Immature natural killer cell (primary cell): Measurements from ENCODE around the gene CFAP74. TPM values are rescaled to one million over a fixed set of nuclear protein-coding genes. Genes with fewer than 3 reads are reported as not detected.
"Not testable (repeated sequence)": the region's sequence is repeated elsewhere in the genome, so short reads cannot be mapped to it uniquely, and the experiment has no call there.

Source experiments
- DNase-seq, 3 donors: peaks; one replicate each; pipeline ENCODE4 v3.0.0; 2022; ENCODE audit warnings: mixed read lengths in 1 of 3
- H3K27ac Mint-ChIP-seq, 6 donors: one replicate each; pipeline ENCODE4 v1.8.0; 2020; ENCODE audit warnings: mixed read lengths in 6 of 6, mild to moderate bottlenecking in 5 of 6, inconsistent platforms in 4 of 6, moderate library complexity in 3 of 6
- H3K27me3 Mint-ChIP-seq, 3 donors: one replicate each; pipeline ENCODE4 v1.8.0; 2020 to 2021; ENCODE audit warnings: low read depth in 3 of 3, mild to moderate bottlenecking in 3 of 3, mixed read lengths in 3 of 3, moderate library complexity in 3 of 3, inconsistent platforms in 1 of 3
- H3K36me3 Mint-ChIP-seq, 3 donors: one replicate each; pipeline ENCODE4 v1.8.0; 2020; ENCODE audit warnings: mixed read lengths in 3 of 3, inconsistent platforms in 2 of 3, mild to moderate bottlenecking in 2 of 3
- H3K4me1 Mint-ChIP-seq, 2 donors: one replicate each; pipeline ENCODE4 v1.8.0; 2020; ENCODE audit warnings: inconsistent platforms in 2 of 2, mild to moderate bottlenecking in 2 of 2, mixed read lengths in 2 of 2, moderate library complexity in 1 of 2
- H3K4me3 Mint-ChIP-seq, 5 donors: one replicate each; pipeline ENCODE4 v1.8.0; 2020; ENCODE audit warnings: mild to moderate bottlenecking in 5 of 5, mixed read lengths in 5 of 5, inconsistent platforms in 3 of 5, moderate library complexity in 3 of 5
- H3K9me3 Mint-ChIP-seq, 6 donors: one replicate each; pipeline ENCODE4 v1.8.0; 2020; ENCODE audit warnings: mild to moderate bottlenecking in 6 of 6, mixed read lengths in 6 of 6, inconsistent platforms in 4 of 6, moderate library complexity in 3 of 6
- polyA plus RNA-seq, 3 donors: library from polyadenylated mRNA; unstranded; fragments of 300-500 nt; fragmentation: Illumina TruSeq; gene quantifications; one replicate each; pipeline ENCODE4 v1.2.3, GENCODE V29; 2021

CFAP74 gene
- polyA plus RNA-seq, 3 donors from 2014 or later, result not detected

GRCh38 chr1:1943834-1944570, 59.6 kb downstream of the CFAP74 start:
- Mint-ChIP-seq H3K27me3 (peaks cover 0 to 3% (median 0%) of the 10 kb centered on the region in 3 donors), H3K9me3 (no peaks in the 10 kb centered on the region), H3K36me3 (no peaks in the 10 kb centered on the region), H3K4me3 (peak overlapping the region in 1 of 5 donors; percentile 17), H3K27ac (no peak overlapping the region), H3K4me1 (peaks cover 0 to 2% of the 10 kb centered on the region in 2 donors)
- peak; percentile 26 to 40 (median 32) for DNase-seq

- Mint-ChIP-seq H3K4me1 (peaks cover 0 to 2% of the 10 kb centered on the region in 2 donors), H3K27me3 (peaks cover 0 to 3% (median 0%) of the 10 kb centered on the region in 3 donors), H3K36me3 (no peaks in the 10 kb centered on the region), H3K4me3 (no peak overlapping the region), H3K9me3 (no peaks in the 10 kb centered on the region), H3K27ac (no peak overlapping the region)
- no peak for DNase-seq
Measured at GRCh38 chr1:1942753-1943656, 60.6 kb downstream of the CFAP74 start.

GRCh38 chr1:1941868-1942752, 61.5 kb downstream of the CFAP74 start:
- Mint-ChIP-seq H3K27ac (no peak overlapping the region), H3K4me1 (peaks cover 0 to 2% of the 10 kb centered on the region in 2 donors)

GRCh38 chr1:1941211-1941841, 62.3 kb downstream of the CFAP74 start:
- H3K36me3 Mint-ChIP-seq, result no peaks in the 10 kb centered on the region

More at GRCh38 chr1:1941868-1942752, 61.5 kb downstream of the CFAP74 start:
- H3K4me3 Mint-ChIP-seq, result no peak overlapping the region
- H3K9me3 Mint-ChIP-seq, result no peaks in the 10 kb centered on the region
- peaks cover 0 to 3% (median 0%) of the 10 kb centered on the region in 3 donors for H3K27me3 Mint-ChIP-seq
- no peak for DNase-seq
- no peaks in the 10 kb centered on the region for H3K36me3 Mint-ChIP-seq

GRCh38 chr1:1940123-1940425, 63.5 kb downstream of the CFAP74 start:
- H3K4me1 Mint-ChIP-seq, result peaks cover 0 to 2% of the 10 kb centered on the region in 2 donors
- no peak for DNase-seq
- no peak overlapping the region for H3K4me3 Mint-ChIP-seq
- no peaks in the 10 kb centered on the region for H3K9me3 Mint-ChIP-seq
- H3K27ac Mint-ChIP-seq, result no peak overlapping the region
- peaks cover 3 to 4% (median 3%) of the 10 kb centered on the region in 3 donors for H3K27me3 Mint-ChIP-seq
- H3K36me3 Mint-ChIP-seq, result no peaks in the 10 kb centered on the region

More at GRCh38 chr1:1941211-1941841, 62.3 kb downstream of the CFAP74 start:
- Mint-ChIP-seq H3K27me3 (peaks cover 0 to 3% (median under 1%) of the 10 kb centered on the region in 3 donors), H3K4me1 (peaks cover 0 to 2% of the 10 kb centered on the region in 2 donors), H3K9me3 (no peaks in the 10 kb centered on the region), H3K27ac (no peak overlapping the region), H3K4me3 (no peak overlapping the region)
- no peak for DNase-seq

GRCh38 chr1:1939296-1940122, 64.1 kb downstream of the CFAP74 start:
- no peak overlapping the region for H3K27ac Mint-ChIP-seq

GRCh38 chr1:1938613-1939295, 64.8 kb downstream of the CFAP74 start:
- H3K9me3 Mint-ChIP-seq, result no peaks in the 10 kb centered on the region
- H3K27ac Mint-ChIP-seq, result no peak overlapping the region

More at GRCh38 chr1:1939296-1940122, 64.1 kb downstream of the CFAP74 start:
- H3K36me3 Mint-ChIP-seq, result no peaks in the 10 kb centered on the region
- H3K9me3 Mint-ChIP-seq, result no peaks in the 10 kb centered on the region
- H3K4me1 Mint-ChIP-seq, result peaks cover 0 to 2% of the 10 kb centered on the region in 2 donors
- DNase-seq, result no peak
- peaks cover 3 to 5% (median 4%) of the 10 kb centered on the region in 3 donors for H3K27me3 Mint-ChIP-seq
- no peak overlapping the region for H3K4me3 Mint-ChIP-seq

GRCh38 chr1:1938276-1938573, 65.4 kb downstream of the CFAP74 start:
- Mint-ChIP-seq H3K4me3 (no peak overlapping the region), H3K9me3 (no peaks in the 10 kb centered on the region), H3K4me1 (no peaks in the 10 kb centered on the region), H3K27ac (no peak overlapping the region), H3K27me3 (peaks cover 3 to 8% (median 4%) of the 10 kb centered on the region in 3 donors), H3K36me3 (no peaks in the 10 kb centered on the region)
- DNase-seq, result no peak

More at GRCh38 chr1:1938613-1939295, 64.8 kb downstream of the CFAP74 start:
- Mint-ChIP-seq H3K4me1 (peaks cover 0 to under 1% of the 10 kb centered on the region in 2 donors), H3K36me3 (no peaks in the 10 kb centered on the region), H3K4me3 (no peak overlapping the region), H3K27me3 (peaks cover 3 to 6% (median 4%) of the 10 kb centered on the region in 3 donors)
- no peak for DNase-seq

- H3K9me3 Mint-ChIP-seq, result no peaks in the 10 kb centered on the region
Measured at GRCh38 chr1:1937549-1938275, 65.9 kb downstream of the CFAP74 start.

GRCh38 chr1:1937061-1937460, 66.5 kb downstream of the CFAP74 start:
- no peak for DNase-seq
- H3K36me3 Mint-ChIP-seq, result no peaks in the 10 kb centered on the region
- H3K27ac Mint-ChIP-seq, result no peak overlapping the region
- H3K4me1 Mint-ChIP-seq, result no peaks in the 10 kb centered on the region
- H3K4me3 Mint-ChIP-seq, result no peak overlapping the region
- H3K27me3 Mint-ChIP-seq, result peaks cover 3 to 8% (median 3%) of the 10 kb centered on the region in 3 donors
- no peaks in the 10 kb centered on the region for H3K9me3 Mint-ChIP-seq

More at GRCh38 chr1:1937549-1938275, 65.9 kb downstream of the CFAP74 start:
- DNase-seq, result no peak
- Mint-ChIP-seq H3K4me1 (no peaks in the 10 kb centered on the region), H3K4me3 (no peak overlapping the region), H3K27me3 (peaks cover 3 to 8% (median 3%) of the 10 kb centered on the region in 3 donors), H3K27ac (no peak overlapping the region), H3K36me3 (no peaks in the 10 kb centered on the region)

GRCh38 chr1:1934848-1935247, 68.7 kb downstream of the CFAP74 start:
- H3K36me3 Mint-ChIP-seq, DNase-seq, H3K4me3 Mint-ChIP-seq, H3K27me3 Mint-ChIP-seq, H3K9me3 Mint-ChIP-seq, H3K27ac Mint-ChIP-seq, H3K4me1 Mint-ChIP-seq: not testable (repeated sequence)
